ENCODE measurements around the gene CADM4. TPM values are rescaled to one million over a fixed set of nuclear protein-coding genes. Genes with fewer than 3 reads are reported as not detected.

Gene CADM4
- polyA plus RNA-seq, 1 donor (not counting 4 experiments of a cell fraction or from before 2014, with no cell fraction given), result 4.3 TPM

GRCh38 chr19:43675906-43676305 is 36.3 kb upstream of the CADM4 start:
- Histone ChIP-seq H4K20me1 (ENCODE audit: control insufficient read depth, extremely low read depth, insufficient read depth, low read length) (no peaks in the 10 kb centered on the region), H3K9me3 (ENCODE audit: control insufficient read depth, low read depth, low read length) (no peaks in the 10 kb centered on the region), H3K27ac (ENCODE audit: control insufficient read depth, insufficient read depth, low read length) (peak overlapping the region; percentile 98), H3K9ac (ENCODE audit: control insufficient read depth, extremely low read depth, insufficient read depth, low read length) (peak overlapping the region; percentile 95), H3K9me1 (ENCODE audit: control insufficient read depth, extremely low read depth, insufficient read depth, low read length) (peaks cover 2% of the 10 kb centered on the region), H3K4me2 (ENCODE audit: control insufficient read depth, extremely low read depth, insufficient read depth, low read depth, low read length) (peak overlapping the region; percentile 88), H3K79me2 (ENCODE audit: control insufficient read depth, insufficient read depth, low read length) (no peaks in the 10 kb centered on the region), H3K27me3 (ENCODE audit: control insufficient read depth, extremely low read depth, insufficient read depth, low read length) (no peaks in the 10 kb centered on the region), H3K36me3 (ENCODE audit: control insufficient read depth in 2 of 2, extremely low read depth in 1 of 2, insufficient read depth in 2 of 2, low read length in 2 of 2) (no peaks in the 10 kb centered on the region), H3K4me1 (ENCODE audit: control insufficient read depth, extremely low read depth, insufficient read depth, low read length) (peaks cover 18% of the 10 kb centered on the region), H2AFZ (ENCODE audit: control insufficient read depth, low read length) (peak overlapping the region; percentile 60), H3K4me3 (ENCODE audit: control insufficient read depth in 2 of 3, extremely low read depth in 1 of 3, insufficient read depth in 2 of 3, low read depth in 1 of 3, low read length in 3 of 3) (peak overlapping the region in 1 of 3 experiments; percentile 11)
- dilution Hi-C loops (cut with MboI; ENCODE audit: extremely low pct_ligation_motif_present, low sequenced_read_pairs), result no loop called here
- FAIRE-seq (no peak), DNase-seq (ENCODE audit: low read depth, low spot score) (no peak)
- TF ChIP-seq, protein P1, sequence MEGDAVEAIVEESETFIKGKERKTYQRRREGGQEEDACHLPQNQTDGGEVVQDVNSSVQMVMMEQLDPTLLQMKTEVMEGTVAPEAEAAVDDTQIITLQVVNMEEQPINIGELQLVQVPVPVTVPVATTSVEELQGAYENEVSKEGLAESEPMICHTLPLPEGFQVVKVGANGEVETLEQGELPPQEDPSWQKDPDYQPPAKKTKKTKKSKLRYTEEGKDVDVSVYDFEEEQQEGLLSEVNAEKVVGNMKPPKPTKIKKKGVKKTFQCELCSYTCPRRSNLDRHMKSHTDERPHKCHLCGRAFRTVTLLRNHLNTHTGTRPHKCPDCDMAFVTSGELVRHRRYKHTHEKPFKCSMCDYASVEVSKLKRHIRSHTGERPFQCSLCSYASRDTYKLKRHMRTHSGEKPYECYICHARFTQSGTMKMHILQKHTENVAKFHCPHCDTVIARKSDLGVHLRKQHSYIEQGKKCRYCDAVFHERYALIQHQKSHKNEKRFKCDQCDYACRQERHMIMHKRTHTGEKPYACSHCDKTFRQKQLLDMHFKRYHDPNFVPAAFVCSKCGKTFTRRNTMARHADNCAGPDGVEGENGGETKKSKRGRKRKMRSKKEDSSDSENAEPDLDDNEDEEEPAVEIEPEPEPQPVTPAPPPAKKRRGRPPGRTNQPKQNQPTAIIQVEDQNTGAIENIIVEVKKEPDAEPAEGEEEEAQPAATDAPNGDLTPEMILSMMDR (optimal IDR thresholded peaks at IDR 0.05 in 1 of 3, IDR thresholded peaks at IDR 0.05 in 1 of 3, conservative IDR thresholded peaks at IDR 0.05 in 1 of 3; ENCODE audit: extremely low read depth in 1 of 3, insufficient read depth in 2 of 3, low read length in 3 of 3), result no peak
- no peak for TF ChIP-seq EZH2 (IDR thresholded peaks at IDR 0.05; ENCODE audit: low read length)

GRCh38 chr19:43675269-43675879 is 35.7 kb upstream of the CADM4 start:
- peak overlapping the region; percentile 60 for H2AFZ ChIP-seq (ENCODE audit: control insufficient read depth, low read length)
- peak; percentile 98 for DNase-seq (ENCODE audit: low read depth, low spot score)
- no peaks in the 10 kb centered on the region for H3K9me3 ChIP-seq (ENCODE audit: control insufficient read depth, low read depth, low read length)
- no peaks in the 10 kb centered on the region for H3K36me3 ChIP-seq (ENCODE audit: control insufficient read depth in 2 of 2, extremely low read depth in 1 of 2, insufficient read depth in 2 of 2, low read length in 2 of 2)
- H4K20me1 ChIP-seq (ENCODE audit: control insufficient read depth, extremely low read depth, insufficient read depth, low read length), result no peaks in the 10 kb centered on the region
- no peaks in the 10 kb centered on the region for H3K27me3 ChIP-seq (ENCODE audit: control insufficient read depth, extremely low read depth, insufficient read depth, low read length)
- peak; percentile 88 for FAIRE-seq
- H3K4me2 ChIP-seq (ENCODE audit: control insufficient read depth, extremely low read depth, insufficient read depth, low read depth, low read length), result peak overlapping the region; percentile 88
- H3K9ac ChIP-seq (ENCODE audit: control insufficient read depth, extremely low read depth, insufficient read depth, low read length), result peak overlapping the region; percentile 95
- H3K4me3 ChIP-seq (ENCODE audit: control insufficient read depth in 2 of 3, extremely low read depth in 1 of 3, insufficient read depth in 2 of 3, low read depth in 1 of 3, low read length in 3 of 3), result peak overlapping the region in 2 of 3 experiments; percentile 60 to 66
- H3K79me2 ChIP-seq (ENCODE audit: control insufficient read depth, insufficient read depth, low read length), result no peaks in the 10 kb centered on the region
- H3K9me1 ChIP-seq (ENCODE audit: control insufficient read depth, extremely low read depth, insufficient read depth, low read length), result peaks cover 2% of the 10 kb centered on the region
- dilution Hi-C loops (cut with MboI; ENCODE audit: extremely low pct_ligation_motif_present, low sequenced_read_pairs), result no loop called here
- H3K27ac ChIP-seq (ENCODE audit: control insufficient read depth, insufficient read depth, low read length), result peak overlapping the region; percentile 98
- H3K4me1 ChIP-seq (ENCODE audit: control insufficient read depth, extremely low read depth, insufficient read depth, low read length), result peaks cover 23% of the 10 kb centered on the region
- TF ChIP-seq, protein P1 (optimal IDR thresholded peaks at IDR 0.05 in 1 of 3, IDR thresholded peaks at IDR 0.05 in 1 of 3, conservative IDR thresholded peaks at IDR 0.05 in 1 of 3; ENCODE audit: extremely low read depth in 1 of 3, insufficient read depth in 2 of 3, low read length in 3 of 3), result no peak
- TF ChIP-seq EZH2 (IDR thresholded peaks at IDR 0.05; ENCODE audit: low read length), result no peak

All from keratinocyte (primary cell).